ENCODE data around the gene SLC10A3. TPM values are rescaled to one million over a fixed set of nuclear protein-coding genes. Genes with fewer than 3 reads are reported as not detected.
A peak's percentile ranks its signal among the peaks of the same experiment; 100 is the strongest.

Gene SLC10A3
- total and polyA plus RNA-seq, 2 of the 8 experiments (the other 6 are each of a cell fraction or from before 2014, with no cell fraction given): 6.8 to 9.5 TPM

DNA sequence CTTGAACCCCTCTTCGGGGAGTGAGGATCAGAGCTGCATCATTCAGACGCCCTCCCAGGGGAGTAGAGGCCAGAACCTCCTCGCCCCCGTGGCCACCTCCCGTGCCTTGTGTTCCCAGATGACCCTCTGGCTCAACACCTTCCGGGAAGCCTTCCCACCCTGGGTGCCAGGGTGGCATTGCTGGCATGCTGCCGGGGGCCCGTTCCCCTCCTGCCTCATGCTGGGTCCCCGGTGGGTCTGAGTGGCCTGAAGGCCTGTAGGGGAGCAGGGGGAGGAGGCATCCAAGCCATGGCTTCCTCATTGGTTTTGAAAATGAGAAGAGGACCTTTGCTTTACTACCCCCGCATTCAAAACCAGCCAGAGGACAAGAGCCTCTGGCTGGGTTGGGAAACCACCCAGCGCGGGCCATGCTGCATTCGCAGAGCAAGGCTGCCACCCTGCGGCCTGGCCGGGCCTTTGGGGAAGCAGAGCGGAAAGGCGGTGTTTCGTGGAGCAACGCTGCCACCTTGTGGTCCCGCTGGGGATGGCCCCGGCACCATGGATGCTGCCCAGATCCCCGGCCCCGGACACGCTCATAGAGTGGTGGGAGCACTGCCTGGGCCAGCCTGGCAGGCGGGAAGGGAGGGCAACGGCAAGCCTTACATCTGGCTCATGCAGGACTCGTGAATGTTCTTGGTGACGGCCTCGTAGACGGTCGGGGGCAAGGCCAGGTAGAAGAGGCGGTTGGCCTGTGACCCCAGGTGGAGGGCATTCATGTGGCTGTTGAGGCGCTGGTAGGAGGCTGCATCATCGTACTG, 44.3 kb upstream of the SLC10A3 start:
- H2BK20ac ChIP-seq (ENCODE audit: low read length): no peak overlapping the region
- H3K23ac ChIP-seq (ENCODE audit: insufficient read length): no peak overlapping the region
- H2BK12ac ChIP-seq (ENCODE audit: low read depth, low read length): no peak overlapping the region
- peaks cover 5 to 20% (median 14%) of the 10 kb centered on the region in 4 experiments; a peak in 7 of 8 replicates for H3K36me3 ChIP-seq (ENCODE audit: control insufficient read depth in 2 of 4, insufficient read depth in 4 of 4, low read length in 3 of 4)
- H3K18ac ChIP-seq (ENCODE audit: extremely low read depth, low read length): no peak overlapping the region
- H3K23me2 ChIP-seq (ENCODE audit: low read depth, low read length): no peaks in the 10 kb centered on the region
- DNase-seq (ENCODE audit: low read depth in 1 of 2, low spot score in 2 of 2) (peak; percentile 54 to 91), FAIRE-seq (peak; percentile 79)
- WGBS, 2 experiments (ENCODE audit: extremely low coverage in 1 of 2, insufficient coverage in 1 of 2, insufficient read length in 1 of 2, insufficient replicate concordance in 2 of 2, low coverage in 1 of 2, low lambda C conversion rate in 2 of 2, missing lambda C conversion rate in 1 of 2): 44% methylated on average over 11 of the region's 34 CpGs; no CpG with 5 or more reads in 1 of the 2 experiments
- no peaks in the 10 kb centered on the region for H3K79me2 ChIP-seq (ENCODE audit: control insufficient read depth in 1 of 2, insufficient read depth in 2 of 2, low read length in 2 of 2)
- H3K27ac ChIP-seq (ENCODE audit: low read depth, low read length): no peak overlapping the region
- no peaks in the 10 kb centered on the region for H3K9me3 ChIP-seq (ENCODE audit: insufficient read depth in 2 of 2, low read depth in 1 of 2, low read length in 1 of 2)
- H3K9ac ChIP-seq (replicated peaks in 1 of 4; ENCODE audit: extremely low read depth in 1 of 4, low read depth in 3 of 4, low read length in 3 of 4): no peak overlapping the region
- H4K20me1 ChIP-seq (replicated peaks in 1 of 2; ENCODE audit: control insufficient read depth in 1 of 2, insufficient read depth in 2 of 2, low read length in 2 of 2): peaks cover 2 to 8% of the 10 kb centered on the region in 2 experiments
- H3K4me1 ChIP-seq (replicated peaks in 1 of 4; ENCODE audit: control insufficient read depth in 3 of 4, insufficient read depth in 4 of 4, low read length in 3 of 4): peaks cover 0 to 3% (median 0%) of the 10 kb centered on the region in 4 experiments; a peak in 2 of 7 replicates
- no peak overlapping the region for H2BK120ac ChIP-seq (replicated peaks; ENCODE audit: low read depth, low read length)
- no peak overlapping the region for H3K4me2 ChIP-seq (ENCODE audit: insufficient read depth in 1 of 2, low read depth in 2 of 2, low read length in 2 of 2)
- H3K4ac ChIP-seq (replicated peaks; ENCODE audit: insufficient read length, low read depth, low read length): no peak overlapping the region
- no peak overlapping the region for H2BK5ac ChIP-seq (ENCODE audit: low read depth, low read length)
- no peak overlapping the region for H4K91ac ChIP-seq (replicated peaks; ENCODE audit: insufficient read length, low read length)
- H4K8ac ChIP-seq (ENCODE audit: extremely low read depth, insufficient read depth, low read length): no peak overlapping the region
- POLR2A ChIA-PET (ENCODE audit: partially characterized antibody): interaction anchor here (0.8 to 3.2 kb wide), 3 partner anchors 90 to 137 kb away, joined by 3 to 26 read pairs (median 7); partner anchors contain the start of genes FAM50A and RPL10
- no peak overlapping the region for H4K5ac ChIP-seq (ENCODE audit: insufficient read length, low read depth, low read length)
- no peak overlapping the region for H2AK5ac ChIP-seq (ENCODE audit: low read depth, low read length)
- H3K14ac ChIP-seq (ENCODE audit: insufficient read length): no peak overlapping the region
- H3K79me1 ChIP-seq (ENCODE audit: low read depth, low read length): no peaks in the 10 kb centered on the region
- no peak overlapping the region for H2BK15ac ChIP-seq (ENCODE audit: low read length)
- no peak overlapping the region for H3K4me3 ChIP-seq (ENCODE audit: extremely low read depth in 1 of 4, insufficient read depth in 2 of 4, low read depth in 3 of 4, low read length in 4 of 4)
- no peaks in the 10 kb centered on the region for H3K27me3 ChIP-seq (replicated peaks in 1 of 4; ENCODE audit: control insufficient read depth in 3 of 4, extremely low read depth in 1 of 4, insufficient read depth in 3 of 4, low read length in 3 of 4)
- H2AFZ ChIP-seq (ENCODE audit: low read length): no peak overlapping the region
- CTCF ChIA-PET (ENCODE audit: partially characterized antibody): interaction anchor here (0.6 to 2.5 kb wide), 12 partner anchors 9 to 1147 kb away, joined by 3 to 14 read pairs (median 4); partner anchors contain the start of genes FLNA and SLC10A3
- H3K56ac ChIP-seq (replicated peaks; ENCODE audit: insufficient read length, low read depth, low read length): no peak overlapping the region
- TF ChIP-seq TAF7 (optimal IDR thresholded peaks at IDR 0.05; ENCODE audit: borderline replicate concordance, low read depth, low read length) (peak; percentile 23), TEAD4 (IDR thresholded peaks at IDR 0.05; ENCODE audit: low read depth, low read length) (no peak), GABPA (IDR thresholded peaks at IDR 0.05; ENCODE audit: borderline replicate concordance, insufficient read depth, low read length) (no peak), RXRA (IDR thresholded peaks at IDR 0.05; ENCODE audit: insufficient read depth, low read depth, low read length) (no peak), ASH2L (IDR thresholded peaks at IDR 0.05; ENCODE audit: low read length) (no peak), RAD21 (IDR thresholded peaks at IDR 0.05 in 1 of 2, conservative IDR thresholded peaks at IDR 0.05 in 1 of 2; ENCODE audit: low read depth in 2 of 2, low read length in 2 of 2) (peak; percentile 98 to 99), SIN3A (conservative IDR thresholded peaks at IDR 0.05 in 1 of 2, IDR thresholded peaks at IDR 0.05 in 1 of 2; ENCODE audit: low read depth in 1 of 2, low read length in 2 of 2) (peak in 1 of 2 experiments; percentile 80; a peak in 2 of 4 replicates), SRF (IDR thresholded peaks at IDR 0.05; ENCODE audit: low read depth, low read length) (no peak)
- TF ChIP-seq, protein P1, sequence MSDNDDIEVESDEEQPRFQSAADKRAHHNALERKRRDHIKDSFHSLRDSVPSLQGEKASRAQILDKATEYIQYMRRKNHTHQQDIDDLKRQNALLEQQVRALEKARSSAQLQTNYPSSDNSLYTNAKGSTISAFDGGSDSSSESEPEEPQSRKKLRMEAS (IDR thresholded peaks at IDR 0.05): peak; percentile 37; the same call in 1 of the 2 replicates
- TF ChIP-seq, protein P2, sequence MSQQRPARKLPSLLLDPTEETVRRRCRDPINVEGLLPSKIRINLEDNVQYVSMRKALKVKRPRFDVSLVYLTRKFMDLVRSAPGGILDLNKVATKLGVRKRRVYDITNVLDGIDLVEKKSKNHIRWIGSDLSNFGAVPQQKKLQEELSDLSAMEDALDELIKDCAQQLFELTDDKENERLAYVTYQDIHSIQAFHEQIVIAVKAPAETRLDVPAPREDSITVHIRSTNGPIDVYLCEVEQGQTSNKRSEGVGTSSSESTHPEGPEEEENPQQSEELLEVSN (IDR thresholded peaks at IDR 0.05): peak; percentile 56

All from H1 (cell line).